Measurements from ENCODE around the gene DNASE1L3.

DNA sequence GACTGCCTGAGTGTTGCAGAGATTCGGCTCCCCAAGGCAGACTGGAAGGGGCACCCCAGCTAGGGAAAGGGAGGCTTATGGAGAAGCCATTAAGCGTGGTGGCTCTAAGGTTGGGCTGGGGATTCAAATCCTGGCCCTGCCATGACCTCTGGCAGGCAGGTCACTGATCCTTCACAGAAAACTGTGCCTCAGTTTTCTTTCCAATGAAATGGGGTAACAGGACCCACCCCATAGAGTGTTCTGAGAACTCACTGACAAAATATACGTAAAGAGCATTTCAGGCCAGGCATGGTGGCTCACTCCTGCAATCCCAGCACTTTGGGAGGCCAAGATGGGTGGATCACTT, 34.6 kb downstream of the DNASE1L3 start:
- TF ChIP-seq POLR2A (IDR thresholded peaks at IDR 0.05) (no peak), CTCF (IDR thresholded peaks at IDR 0.05) (no peak), POLR2AphosphoS5 (IDR thresholded peaks at IDR 0.05) (no peak)

Measured in prostate gland (tissue), 2 donors.